ENCODE results near the gene P2RY2. TPM values are rescaled to one million over a fixed set of nuclear protein-coding genes. Genes with fewer than 3 reads are reported as not detected.
A peak's percentile ranks its signal among the peaks of the same experiment; 100 is the strongest.

The P2RY2 gene
- total RNA-seq, 1 experiment from 2014 or later = 1.2 TPM

- no peaks in the 10 kb centered on the region for H3K36me3 Mint-ChIP-seq
- peaks cover 34% of the 10 kb centered on the region for H3K4me1 Mint-ChIP-seq
- DNase-seq (ENCODE audit: low spot score) (peak; percentile 13), ATAC-seq (no peak; the same call in 1 of the 2 replicates)
- H3K27ac Mint-ChIP-seq = no peak within 1 kb of the TSS; the same call in 1 of the 2 replicates
- TF ChIP-seq ZNF317 (CRISPR knock-in tag; IDR thresholded peaks at IDR 0.05; ENCODE audit: borderline replicate concordance, low read depth) (peak; percentile 66; the same call in 1 of the 2 replicates), ZNF219 (CRISPR knock-in tag; IDR thresholded peaks at IDR 0.05; ENCODE audit: borderline replicate concordance) (no peak)
- no peak within 1 kb of the TSS for H3K4me3 Mint-ChIP-seq
- CTCF ChIA-PET = interaction anchor here (0.7 to 5.0 kb wide), 9 partner anchors 21 to 354 kb away, joined by 3 to 22 read pairs (median 3); partner anchors contain the start of gene ARHGEF17
- no peaks in the 10 kb centered on the region for H3K9me3 Mint-ChIP-seq
- POLR2A ChIA-PET = interaction anchor here (0.5 kb wide), 1 partner anchor 65 kb away, joined by 3 read pairs; no protein-coding TSS in a partner anchor
- H3K27me3 Mint-ChIP-seq (ENCODE audit: low read depth) = peaks cover under 1% of the 10 kb centered on the region; the same call in 1 of the 2 replicates
Measured at GRCh38 chr11:73271936-73272679, 54.0 kb downstream of the P2RY2 start, which contains the start of gene P2RY6. Gene P2RY6 (plus strand): TSS chr11:73272338. CDS start chr11:73296519, 24,181 bp downstream.

- peaks cover 34% of the 10 kb centered on the region for H3K4me1 Mint-ChIP-seq
- H3K9me3 Mint-ChIP-seq = no peaks in the 10 kb centered on the region
- no peaks in the 10 kb centered on the region for H3K27me3 Mint-ChIP-seq (ENCODE audit: low read depth)
- ATAC-seq (no peak), DNase-seq (ENCODE audit: low spot score) (no peak)
- no peak for TF ChIP-seq ATF3 (CRISPR knock-in tag; conservative IDR thresholded peaks at IDR 0.05)
- TF ChIP-seq TEAD4 (CRISPR knock-in tag; IDR thresholded peaks at IDR 0.05) = no peak
- TF ChIP-seq ERG (CRISPR knock-in tag; IDR thresholded peaks at IDR 0.05) = no peak
- TF ChIP-seq PRRX2 (CRISPR knock-in tag; IDR thresholded peaks at IDR 0.05) = no peak
- no peak for TF ChIP-seq E2F5 (CRISPR knock-in tag; IDR thresholded peaks at IDR 0.05)
- no peak for TF ChIP-seq ZNF281 (CRISPR knock-in tag; IDR thresholded peaks at IDR 0.05)
- no peak for TF ChIP-seq CTCF (IDR thresholded peaks at IDR 0.05)
- CTCF ChIA-PET = interaction anchor here (0.7 to 4.4 kb wide), 10 partner anchors 17 to 353 kb away, joined by 3 to 20 read pairs (median 4); no protein-coding TSS in a partner anchor
- H3K27ac Mint-ChIP-seq = no peak overlapping the region
- H3K4me3 Mint-ChIP-seq = no peak overlapping the region
- POLR2A ChIA-PET = interaction anchor here (0.5 kb wide), 1 partner anchor 65 kb away, joined by 3 read pairs; no protein-coding TSS in a partner anchor
- H3K36me3 Mint-ChIP-seq = no peaks in the 10 kb centered on the region
Measured at GRCh38 chr11:73272680-73273038, 54.6 kb downstream of the P2RY2 start.

GRCh38 chr11:73273222-73273895 lies 55.3 kb downstream of the P2RY2 start:
- H3K4me3 Mint-ChIP-seq = no peak overlapping the region
- POLR2A ChIA-PET = no interaction called here
- no peak for ATAC-seq
- TF ChIP-seq ARID4B (CRISPR knock-in tag; IDR thresholded peaks at IDR 0.05; ENCODE audit: borderline replicate concordance) (no peak), HMGXB4 (CRISPR knock-in tag; IDR thresholded peaks at IDR 0.05) (no peak), PRRX2 (CRISPR knock-in tag; IDR thresholded peaks at IDR 0.05) (no peak), ZNF423 (CRISPR knock-in tag; IDR thresholded peaks at IDR 0.05) (no peak)

More at GRCh38 chr11:73273222-73273895, 55.3 kb downstream of the P2RY2 start:
- Mint-ChIP-seq H3K9me3 (no peaks in the 10 kb centered on the region), H3K4me1 (peaks cover 34% of the 10 kb centered on the region), H3K27ac (no peak overlapping the region), H3K27me3 (ENCODE audit: low read depth) (no peaks in the 10 kb centered on the region), H3K36me3 (no peaks in the 10 kb centered on the region)
- peak; percentile 2 for DNase-seq (ENCODE audit: low spot score)
- CTCF ChIA-PET = interaction anchor here (0.7 to 4.4 kb wide), 6 partner anchors 16 to 78 kb away, joined by 3 to 20 read pairs (median 4); no protein-coding TSS in a partner anchor

All from WTC11 (cell line).